DOHH2 (cell line): ENCODE data around the gene CARD11.

Experiments
- H3F3A ChIP-seq: fragments of 200-600 bp; sonication (generic), shearing (Covaris generic); 2 replicates; pipeline ENCODE4 v1.6.0; 2016; ENCODE audit warnings: antibody characterized with exemption, mild to moderate bottlenecking; ENCODE audit not compliant: control insufficient read depth, insufficient read depth
- H3K27ac ChIP-seq: fragments of 200-600 bp; sonication (generic); 2 replicates; pipeline ENCODE4 v1.5.1; 2014; ENCODE audit warnings: low read depth, mild to moderate bottlenecking, low read length, moderate library complexity
- H3K27me3 ChIP-seq: fragments of 200-600 bp; sonication (generic); 2 replicates; pipeline ENCODE4 v1.6.1; 2014; ENCODE audit warnings: mild to moderate bottlenecking, low read length, mixed read lengths; ENCODE audit not compliant: control insufficient read depth
- H3K36me3 ChIP-seq: fragments of 200-600 bp; sonication (generic); 2 replicates; pipeline ENCODE4 v1.6.1; 2014; ENCODE audit warnings: mild to moderate bottlenecking, low read length, moderate library complexity, mixed read lengths; ENCODE audit not compliant: control insufficient read depth
- H3K4me1 ChIP-seq: fragments of 200-600 bp; sonication (generic); 2 replicates; pipeline ENCODE4 v1.6.1; 2014; ENCODE audit warnings: mild to moderate bottlenecking, low read length, mixed read lengths; ENCODE audit not compliant: control insufficient read depth
- H3K4me2 ChIP-seq: fragments of 200-600 bp; sonication (generic); 2 replicates; pipeline ENCODE4 v1.6.0; 2014; ENCODE audit warnings: mild to moderate bottlenecking, low read length, moderate library complexity
- H3K4me3 ChIP-seq: fragments of 200-600 bp; sonication (generic); 2 replicates; pipeline ENCODE4 v1.5.1; 2014; ENCODE audit warnings: mild to moderate bottlenecking, low read length, mixed read lengths
- H3K79me2 ChIP-seq: fragments of 200-600 bp; sonication (generic); 2 replicates; pipeline ENCODE4 v1.6.1; 2014; ENCODE audit warnings: mild to moderate bottlenecking, low read length, mixed read lengths; ENCODE audit not compliant: control insufficient read depth
- H3K9me2 ChIP-seq: fragments of 200-600 bp; sonication (generic); replicated peaks from 2 replicates; pipeline ENCODE4 v1.6.1; 2014; ENCODE audit warnings: mild to moderate bottlenecking, low read length, mixed read lengths; ENCODE audit not compliant: control insufficient read depth
- H3K9me3 ChIP-seq: fragments of 200-600 bp; sonication (generic); 2 replicates; pipeline ENCODE4 v1.6.1; 2014; ENCODE audit warnings: antibody characterized with exemption, low read length, mixed read lengths; ENCODE audit not compliant: control insufficient read depth, insufficient read depth
- H4K20me1 ChIP-seq: fragments of 200-600 bp; sonication (generic); 2 replicates; pipeline ENCODE4 v1.6.0; 2014; ENCODE audit warnings: low read depth, mild to moderate bottlenecking, antibody characterized with exemption, low read length, moderate library complexity; ENCODE audit not compliant: control insufficient read depth, insufficient read depth
- CTCF ChIP-seq: fragments of 200-600 bp; sonication (generic); IDR thresholded peaks from one replicate; pipeline ENCODE4 v1.5.1; 2014; ENCODE audit warnings: antibody characterized with exemption, mild to moderate bottlenecking, low read depth, low read length; ENCODE audit not compliant: poor library complexity, severe bottlenecking
- EZH2phosphoT487 ChIP-seq: fragments of 200-600 bp; sonication (generic); IDR thresholded peaks from 2 replicates; pipeline ENCODE4 v1.6.1; 2017; ENCODE audit warnings: borderline replicate concordance, mild to moderate bottlenecking, antibody characterized with exemption, low read length, moderate library complexity, mixed read lengths

The CARD11 gene

GRCh38 chr7:2967253-2967652 is 76.4 kb downstream of the CARD11 start:
- Histone ChIP-seq H3K36me3 (peaks cover 14% of the 10 kb centered on the region), H3K4me1 (peaks cover 11% of the 10 kb centered on the region), H3K4me3 (no peak overlapping the region), H3K4me2 (no peak overlapping the region), H3K27ac (no peak overlapping the region), H3F3A (peaks cover 13% of the 10 kb centered on the region), H3K27me3 (no peaks in the 10 kb centered on the region), H3K79me2 (peaks cover 9% of the 10 kb centered on the region), H3K9me2 (no peaks in the 10 kb centered on the region; the same call in 1 of the 2 replicates), H3K9me3 (peaks cover 4% of the 10 kb centered on the region; the same call in 1 of the 2 replicates), H4K20me1 (peaks cover 4% of the 10 kb centered on the region; the same call in 1 of the 2 replicates)
- no peak for TF ChIP-seq CTCF
- no peak for TF ChIP-seq EZH2phosphoT487

GRCh38 chr7:2966466-2967078 is 77.1 kb downstream of the CARD11 start:
- Histone ChIP-seq H3K27ac (no peak overlapping the region), H3K4me1 (peaks cover 11% of the 10 kb centered on the region), H4K20me1 (peaks cover 4% of the 10 kb centered on the region; the same call in 1 of the 2 replicates), H3K9me2 (no peaks in the 10 kb centered on the region; the same call in 1 of the 2 replicates), H3K27me3 (no peaks in the 10 kb centered on the region), H3K79me2 (peaks cover 9% of the 10 kb centered on the region), H3K36me3 (peaks cover 14% of the 10 kb centered on the region), H3K4me3 (no peak overlapping the region), H3F3A (peaks cover 13% of the 10 kb centered on the region), H3K4me2 (no peak overlapping the region), H3K9me3 (peaks cover 4% of the 10 kb centered on the region; the same call in 1 of the 2 replicates)
- TF ChIP-seq EZH2phosphoT487 (no peak), CTCF (no peak)

DNA sequence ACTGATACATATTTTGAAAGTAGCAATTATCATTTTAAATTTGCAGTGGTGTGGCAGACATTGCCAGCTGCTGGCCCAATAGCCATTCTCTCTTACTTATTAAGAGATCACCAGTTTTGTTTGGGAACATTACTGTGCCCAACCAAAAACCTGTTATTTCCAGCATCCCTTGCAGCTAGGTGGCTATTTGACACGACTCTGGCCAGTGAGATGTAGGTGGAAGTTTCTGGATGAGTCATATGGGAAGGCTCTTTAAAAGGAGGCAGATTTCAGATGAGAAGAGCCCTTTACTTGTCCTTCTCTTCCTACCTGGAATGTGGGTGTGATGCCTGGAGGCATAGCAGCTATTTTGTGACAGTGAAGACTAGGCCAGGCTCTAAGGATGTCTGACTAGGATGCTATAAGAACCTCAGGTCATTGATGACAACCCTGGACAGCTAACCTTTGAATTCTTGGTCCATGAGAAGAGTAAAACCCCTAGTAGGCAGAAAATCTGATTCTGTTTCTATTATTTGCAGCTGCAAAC is 77.9 kb downstream of the CARD11 start:
- Histone ChIP-seq H3K9me3 (peaks cover 4% of the 10 kb centered on the region; the same call in 1 of the 2 replicates), H3K79me2 (peaks cover 9% of the 10 kb centered on the region), H4K20me1 (peaks cover 4% of the 10 kb centered on the region; the same call in 1 of the 2 replicates), H3K4me1 (peaks cover 11% of the 10 kb centered on the region), H3K27ac (no peak overlapping the region), H3K36me3 (peaks cover 14% of the 10 kb centered on the region), H3K4me3 (no peak overlapping the region), H3K27me3 (no peaks in the 10 kb centered on the region), H3K9me2 (no peaks in the 10 kb centered on the region; the same call in 1 of the 2 replicates), H3K4me2 (no peak overlapping the region), H3F3A (peaks cover 13% of the 10 kb centered on the region)
- TF ChIP-seq CTCF (no peak), EZH2phosphoT487 (no peak)
